H1 (cell line): Measurements from ENCODE around the gene GAPDHS. TPM values are rescaled to one million over a fixed set of nuclear protein-coding genes. Genes with fewer than 3 reads are reported as not detected.

Experiments
- CTCF ChIA-PET: fragments of 300-600 bp; sonication (Branson Sonifier 250); formaldehyde crosslinking; loops from one replicate; lab custom pipeline; 2021; ENCODE audit not compliant: partially characterized antibody; lab: Charles Lee
- POLR2A ChIA-PET: fragments of 300-600 bp; sonication (Branson Sonifier 250); formaldehyde crosslinking; loops from one replicate; lab custom pipeline; 2021; ENCODE audit warnings: inconsistent platforms; ENCODE audit not compliant: partially characterized antibody; lab: Charles Lee
- DNase-seq, 2 experiments: peaks; one replicate each; pipeline versions ENCODE4 v3.0.0 to v3.0.0-alpha.2; 2010 to 2022; ENCODE audit warnings: low spot score in 2 of 2, low read depth in 1 of 2, mixed read lengths in 1 of 2
- FAIRE-seq: peaks from 2 replicates; lab custom pipeline; 2011; peaks lifted over from hg19 to GRCh38; lab: Jason Lieb, UNC
- H2AFZ ChIP-seq: 2 replicates; pipeline ENCODE4 v1.8.1; 2012; ENCODE audit warnings: low read length, inconsistent platforms
- H2AK5ac ChIP-seq: 2 replicates; pipeline ENCODE4 v1.6.1; 2013; ENCODE audit warnings: low read depth, low read length
- H2BK120ac ChIP-seq: replicated peaks from 2 replicates; pipeline ENCODE3; 2013; ENCODE audit warnings: low read depth, low read length, inconsistent platforms
- H2BK12ac ChIP-seq: 2 replicates; pipeline ENCODE4 v1.6.1; 2013; ENCODE audit warnings: low read depth, low read length
- H2BK15ac ChIP-seq: 2 replicates; pipeline ENCODE4 v1.6.1; 2013; ENCODE audit warnings: low read length
- H2BK20ac ChIP-seq: 2 replicates; pipeline ENCODE4 v1.6.1; 2013; ENCODE audit warnings: low read length
- H2BK5ac ChIP-seq: 2 replicates; pipeline ENCODE4 v1.6.1; 2013; ENCODE audit warnings: low read depth, low read length
- H3K14ac ChIP-seq: 2 replicates; pipeline ENCODE4 v1.6.1; 2013; ENCODE audit warnings: inconsistent platforms; ENCODE audit not compliant: insufficient read length
- H3K18ac ChIP-seq: 2 replicates; pipeline ENCODE4 v1.6.1; 2013; ENCODE audit warnings: low read length; ENCODE audit errors: extremely low read depth
- H3K23ac ChIP-seq: 2 replicates; pipeline ENCODE4 v1.6.1; 2013; ENCODE audit warnings: inconsistent platforms; ENCODE audit not compliant: insufficient read length
- H3K23me2 ChIP-seq: 2 replicates; pipeline ENCODE4 v1.6.1; 2013; ENCODE audit warnings: low read depth, low read length
- H3K27ac ChIP-seq: 2 replicates; pipeline ENCODE4 v1.6.1; 2011; ENCODE audit warnings: low read depth, low read length, inconsistent platforms
- H3K27me3 ChIP-seq, 4 experiments: replicated peaks in 1 of 4; 1 replicate in 1 of 4; 2 replicates in 3 of 4; pipeline versions ENCODE4 v1.6.1 to v1.8.1; 2011 to 2013; ENCODE audit warnings: low read length in 3 of 4, mild to moderate bottlenecking in 3 of 4, inconsistent platforms in 2 of 4, mixed read lengths in 2 of 4, moderate library complexity in 1 of 4; ENCODE audit not compliant: control insufficient read depth in 3 of 4, insufficient read depth in 3 of 4; ENCODE audit errors: extremely low read depth in 1 of 4
- H3K36me3 ChIP-seq, 4 experiments: 2 replicates each; pipeline versions ENCODE4 v1.6.1 to v1.8.1; 2011 to 2013; ENCODE audit warnings: mild to moderate bottlenecking in 4 of 4, low read length in 3 of 4, moderate library complexity in 2 of 4, control low read depth in 1 of 4, inconsistent platforms in 1 of 4; ENCODE audit not compliant: insufficient read depth in 4 of 4, control insufficient read depth in 2 of 4
- H3K4ac ChIP-seq: replicated peaks from 2 replicates; pipeline ENCODE3; 2013; ENCODE audit warnings: low read length, low read depth, mixed read lengths, inconsistent platforms; ENCODE audit not compliant: insufficient read length
- H3K4me1 ChIP-seq, 4 experiments: replicated peaks in 1 of 4; 1 replicate in 1 of 4; 2 replicates in 3 of 4; pipeline versions ENCODE4 v1.6.1 to v1.8.1; 2011 to 2013; ENCODE audit warnings: low read length in 3 of 4, inconsistent platforms in 2 of 4, mixed read lengths in 1 of 4; ENCODE audit not compliant: insufficient read depth in 4 of 4, control insufficient read depth in 3 of 4
- H3K4me2 ChIP-seq, 2 experiments: 2 replicates each; pipeline versions ENCODE4 v1.6.1 to v1.8.1; 2011 to 2013; ENCODE audit warnings: low read depth in 2 of 2, low read length in 2 of 2, control low read depth in 1 of 2, inconsistent platforms in 1 of 2, mild to moderate bottlenecking in 1 of 2; ENCODE audit not compliant: insufficient read depth in 1 of 2
- H3K4me3 ChIP-seq, 4 experiments: fragments of 200-600, 300-600 bp in 1 of 4; sonication (generic), shearing (Covaris generic), sonication (Bioruptor Twin) in 1 of 4; 2 replicates each; pipeline versions ENCODE4 v1.5.1 to v1.8.1; 2011 to 2016; ENCODE audit warnings: low read length in 4 of 4, low read depth in 3 of 4, control low read depth in 2 of 4, inconsistent platforms in 2 of 4, mild to moderate bottlenecking in 2 of 4, mixed read lengths in 1 of 4, moderate library complexity in 1 of 4; ENCODE audit not compliant: insufficient read depth in 2 of 4; ENCODE audit errors: extremely low read depth in 1 of 4
- H3K56ac ChIP-seq: replicated peaks from 2 replicates; pipeline ENCODE3; 2013; ENCODE audit warnings: low read depth, mild to moderate bottlenecking, mixed read lengths, low read length, inconsistent platforms; ENCODE audit not compliant: insufficient read length
- H3K79me1 ChIP-seq: 2 replicates; pipeline ENCODE4 v1.6.1; 2013; ENCODE audit warnings: low read depth, low read length, control low read depth
- H3K79me2 ChIP-seq, 2 experiments: 2 replicates each; pipeline versions ENCODE4 v1.6.1 to v1.8.1; 2012 to 2013; ENCODE audit warnings: low read length in 2 of 2, mild to moderate bottlenecking in 2 of 2, inconsistent platforms in 1 of 2; ENCODE audit not compliant: insufficient read depth in 2 of 2, control insufficient read depth in 1 of 2
- H3K9ac ChIP-seq, 4 experiments: replicated peaks in 1 of 4; 1 replicate in 1 of 4; 2 replicates in 3 of 4; pipeline versions ENCODE4 v1.6.1 to v1.8.1; 2011 to 2013; ENCODE audit warnings: low read depth in 3 of 4, low read length in 3 of 4, control low read depth in 2 of 4, mild to moderate bottlenecking in 2 of 4, moderate library complexity in 2 of 4, inconsistent platforms in 1 of 4; ENCODE audit errors: extremely low read depth in 1 of 4
- H3K9me3 ChIP-seq, 2 experiments: 2 replicates each; pipeline versions ENCODE4 v1.6.1 to v1.8.1; 2012 to 2013; ENCODE audit warnings: mild to moderate bottlenecking in 2 of 2, moderate library complexity in 2 of 2, control low read depth in 1 of 2, inconsistent platforms in 1 of 2, low read depth in 1 of 2, low read length in 1 of 2, mixed read lengths in 1 of 2; ENCODE audit not compliant: insufficient read depth in 2 of 2
- H4K20me1 ChIP-seq, 2 experiments: replicated peaks in 1 of 2; 2 replicates each; pipeline versions ENCODE3 to v1.8.1; 2011 to 2013; ENCODE audit warnings: inconsistent platforms in 2 of 2, low read length in 2 of 2, mild to moderate bottlenecking in 1 of 2; ENCODE audit not compliant: insufficient read depth in 2 of 2, control insufficient read depth in 1 of 2
- H4K5ac ChIP-seq: 2 replicates; pipeline ENCODE4 v1.6.1; 2013; ENCODE audit warnings: low read length, low read depth, mixed read lengths, inconsistent platforms; ENCODE audit not compliant: insufficient read length
- H4K8ac ChIP-seq: 2 replicates; pipeline ENCODE4 v1.8.0; 2013; ENCODE audit warnings: mild to moderate bottlenecking, moderate library complexity, low read length, inconsistent platforms; ENCODE audit not compliant: insufficient read depth; ENCODE audit errors: extremely low read depth
- H4K91ac ChIP-seq: replicated peaks from 2 replicates; pipeline ENCODE3; 2013; ENCODE audit warnings: low read length, mixed read lengths, inconsistent platforms; ENCODE audit not compliant: insufficient read length
- BACH1 ChIP-seq: IDR thresholded peaks from 2 replicates; pipeline ENCODE4 v1.6.1; 2012; ENCODE audit warnings: low read length, improper control_type of control experiment
- CEBPB ChIP-seq: IDR thresholded peaks from 2 replicates; pipeline ENCODE4 v1.6.1; 2012; ENCODE audit warnings: low read depth, low read length
- CHD2 ChIP-seq: IDR thresholded peaks from 2 replicates; pipeline ENCODE4 v1.6.1; 2012; ENCODE audit warnings: low read length, improper control_type of control experiment
- KDM5A ChIP-seq: fragments of 200-600 bp; IDR thresholded peaks from 2 replicates; pipeline ENCODE4 v1.7.1; 2012; ENCODE audit warnings: mild to moderate bottlenecking, low read length, inconsistent platforms, mixed read lengths
- RXRA ChIP-seq: IDR thresholded peaks from 2 replicates; pipeline ENCODE4 v1.6.1; 2011; ENCODE audit warnings: low read depth, mild to moderate bottlenecking, low read length, moderate library complexity; ENCODE audit not compliant: insufficient read depth
- SIX5 ChIP-seq: IDR thresholded peaks from 2 replicates; pipeline ENCODE4 v1.6.1; 2011; ENCODE audit warnings: mild to moderate bottlenecking, low read depth, low read length
- WGBS, 2 experiments: shearing (Covaris generic) in 1 of 2; methylation state at CpG; one replicate each; pipeline versions ENCODE4 v1.1.6 to v1.1.7; 2013 to 2015; ENCODE audit warnings: low lambda C conversion rate in 2 of 2, mixed read lengths in 2 of 2, inconsistent platforms in 1 of 2, low coverage in 1 of 2, missing lambda C conversion rate in 1 of 2; ENCODE audit not compliant: insufficient replicate concordance in 2 of 2, insufficient coverage in 1 of 2, insufficient read length in 1 of 2; ENCODE audit errors: extremely low coverage in 1 of 2, missing lambda C conversion rate in 1 of 2; 5-methylcytosine and 5-hydroxymethylcytosine counted together
- polyA plus RNA-seq, 7 experiments: library from polyadenylated mRNA; depleted of rRNA in 3 of 7; stranded (reverse) in 5 of 7; unstranded in 2 of 7; fragments of >200 nt in 5 of 7; fragments of 200-250 nt in 2 of 7; gene quantifications; 1 replicate in 5 of 7; 2 replicates in 1 of 7; 4 replicates in 1 of 7; pipeline versions ENCODE4 v1.2.1 to v1.2.3, GENCODE V29; 2011 to 2013; ENCODE audit warnings: missing spikeins in 2 of 7, mixed read lengths in 2 of 7
- total RNA-seq: library from RNA; stranded (reverse); fragmentation: NEBNext Ultra II Directional; extraction: Animal tissue kit (Norgen Biotek cat#: 25700); gene quantifications from 2 replicates; pipeline ENCODE4 v1.2.1, GENCODE V29; 2021
- TF ChIP-seq, protein P1 (sequence below): IDR thresholded peaks from 2 replicates; pipeline ENCODE4 v1.6.1; 2012; ENCODE audit warnings: inconsistent platforms

The GAPDHS gene
- total and polyA plus RNA-seq, 2 of the 8 experiments (the other 6 are each of a cell fraction or from before 2014, with no cell fraction given) = 0.26 TPM; not detected in 1

DNA sequence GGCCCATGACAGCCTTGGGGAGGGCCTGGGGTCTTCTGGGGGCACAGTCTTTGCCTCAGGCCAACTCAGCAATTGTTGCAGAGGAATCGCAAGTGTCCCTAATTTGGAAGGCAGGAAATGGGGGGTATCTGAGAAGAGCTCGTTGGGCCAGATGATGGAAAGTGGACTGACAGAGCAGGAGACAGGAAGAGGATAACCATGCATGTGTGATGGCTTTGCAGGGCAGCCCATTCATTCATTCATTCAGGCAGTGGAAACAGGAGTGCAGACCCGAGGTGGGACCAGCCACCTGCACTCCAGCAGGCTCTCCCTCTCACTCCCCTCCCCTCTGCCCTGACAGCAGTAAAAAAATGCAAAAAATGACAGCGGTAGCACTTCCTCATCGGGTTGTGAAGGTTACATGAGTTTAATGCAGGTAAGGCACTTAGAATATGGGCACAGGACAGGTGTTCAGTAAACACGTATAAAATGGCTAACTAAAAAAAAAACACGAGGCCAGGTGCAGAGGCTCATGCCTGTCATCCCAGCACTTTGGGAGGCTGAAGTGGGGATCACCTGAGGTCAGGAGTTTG lies 7.2 kb downstream of the GAPDHS start:
- no peak for FAIRE-seq
- TF ChIP-seq RXRA (no peak), BACH1 (no peak), CHD2 (no peak), SIX5 (no peak), CEBPB (no peak), KDM5A (no peak)
- TF ChIP-seq, protein P1, sequence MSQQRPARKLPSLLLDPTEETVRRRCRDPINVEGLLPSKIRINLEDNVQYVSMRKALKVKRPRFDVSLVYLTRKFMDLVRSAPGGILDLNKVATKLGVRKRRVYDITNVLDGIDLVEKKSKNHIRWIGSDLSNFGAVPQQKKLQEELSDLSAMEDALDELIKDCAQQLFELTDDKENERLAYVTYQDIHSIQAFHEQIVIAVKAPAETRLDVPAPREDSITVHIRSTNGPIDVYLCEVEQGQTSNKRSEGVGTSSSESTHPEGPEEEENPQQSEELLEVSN = no peak

More for the DNA sequence above, 7.2 kb downstream of the GAPDHS start:
- Histone ChIP-seq H4K20me1 (peaks cover 5 to 15% of the 10 kb centered on the region in 2 experiments), H3K9me3 (no peaks in the 10 kb centered on the region), H3K4me3 (no peak overlapping the region), H2BK120ac (no peak overlapping the region), H3K14ac (no peak overlapping the region), H2AFZ (no peak overlapping the region), H4K91ac (no peak overlapping the region), H3K27me3 (no peaks in the 10 kb centered on the region), H3K23me2 (peaks cover 3% of the 10 kb centered on the region; the same call in 1 of the 2 replicates), H2BK15ac (no peak overlapping the region), H3K4me2 (no peak overlapping the region), H3K56ac (no peak overlapping the region), H3K18ac (no peak overlapping the region), H2AK5ac (no peak overlapping the region), H3K27ac (no peak overlapping the region), H3K36me3 (peaks cover 0 to 9% (median 6%) of the 10 kb centered on the region in 4 experiments; a peak in 4 of 8 replicates), H3K23ac (no peak overlapping the region), H2BK20ac (no peak overlapping the region), H3K4ac (no peak overlapping the region), H3K4me1 (peaks cover 0 to 12% (median 6%) of the 10 kb centered on the region in 4 experiments; a peak in 5 of 7 replicates), H2BK5ac (no peak overlapping the region), H3K9ac (no peak overlapping the region), H3K79me1 (0 out of 2 replicates have a peak, but pooled peaks cover 6% of the 10 kb centered on the region), H2BK12ac (no peak overlapping the region), H4K5ac (no peak overlapping the region), H3K79me2 (peaks cover 0 to 15% of the 10 kb centered on the region in 2 experiments; a peak in 2 of 4 replicates), H4K8ac (no peak overlapping the region)
- 94% methylated on average over 6 of the region's 7 CpGs; no CpG with 5 or more reads in 1 of the 2 experiments for WGBS, 2 experiments
- no peak for DNase-seq
- POLR2A ChIA-PET = interaction anchor here (0.9 to 4.4 kb wide), 5 partner anchors 9 to 103 kb away, joined by 3 to 19 read pairs (median 4); no protein-coding TSS in a partner anchor
- CTCF ChIA-PET = interaction anchor here (1.0 to 1.5 kb wide), 2 partner anchors 8 to 104 kb away, joined by 3 read pairs; no protein-coding TSS in a partner anchor
